ENCODE measurements around the gene ZNF394.

The ZNF394 gene

GRCh38 chr7:99448855-99449254, 51.2 kb downstream of the ZNF394 start:
- no peak for DNase-seq

DNA sequence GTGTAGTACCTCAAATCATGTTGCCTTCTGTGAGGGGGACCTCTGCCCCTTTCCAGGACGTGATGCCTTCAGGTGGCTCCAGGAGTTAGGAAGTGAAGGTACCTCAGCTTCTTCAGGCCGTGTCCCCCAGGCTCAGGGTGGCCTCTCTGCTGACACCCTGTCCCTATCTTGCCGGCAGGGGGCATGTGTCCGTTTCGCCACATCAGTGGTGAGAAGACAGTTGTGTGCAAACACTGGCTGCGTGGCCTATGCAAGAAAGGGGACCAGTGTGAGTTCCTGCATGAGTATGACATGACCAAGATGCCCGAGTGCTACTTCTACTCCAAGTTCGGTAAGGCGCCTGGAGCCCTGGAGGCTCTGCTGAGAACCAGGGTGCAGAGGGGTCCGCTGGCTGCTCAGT, 52.1 kb downstream of the ZNF394 start:
- no peak for DNase-seq

- DNase-seq = no peak
Observed at GRCh38 chr7:99446096-99446495, 54.0 kb downstream of the ZNF394 start.
